Activated T-cell treated with anti-CD3 and anti-CD28 coated beads, Interleukin-2, amount 50 U/mL, for 72 hours (primary cell): Measurements from ENCODE around the gene VOPP1. TPM values are rescaled to one million over a fixed set of nuclear protein-coding genes. Genes with fewer than 3 reads are reported as not detected.

ENCODE experiments used
- ATAC-seq, 2 donors: fragments of 150-1000 bp; cut with Tn5 transposase; replicated peaks in 1 of 2; 2 replicates each; pipeline ENCODE4 v1.10.0; 2021; ENCODE audit warnings: moderate library complexity in 2 of 2, mild to moderate bottlenecking in 1 of 2
- DNase-seq, 2 donors: peaks; one replicate each; pipeline ENCODE4 v3.0.0; 2021 to 2022; ENCODE audit warnings: mixed read lengths in 1 of 2
- H3K27ac Mint-ChIP-seq: one replicate; pipeline ENCODE4 v1.8.0; 2022; ENCODE audit warnings: mild to moderate bottlenecking, moderate library complexity, mixed read lengths
- H3K27me3 Mint-ChIP-seq: one replicate; pipeline ENCODE4 v1.8.0; 2022; ENCODE audit warnings: low read depth, mixed read lengths
- H3K36me3 Mint-ChIP-seq, 2 donors: one replicate each; pipeline ENCODE4 v1.8.0; 2022; ENCODE audit warnings: mixed read lengths in 2 of 2, mild to moderate bottlenecking in 1 of 2; ENCODE audit not compliant: insufficient read depth in 2 of 2
- H3K4me1 Mint-ChIP-seq: one replicate; pipeline ENCODE4 v1.8.0; 2022; ENCODE audit warnings: low read depth, mixed read lengths
- H3K4me3 Mint-ChIP-seq, 2 donors: one replicate each; pipeline ENCODE4 v1.8.0; 2022; ENCODE audit warnings: mild to moderate bottlenecking in 2 of 2, mixed read lengths in 2 of 2, moderate library complexity in 2 of 2
- H3K9me3 Mint-ChIP-seq, 2 donors: one replicate each; pipeline ENCODE4 v1.8.0; 2022; ENCODE audit warnings: mixed read lengths in 2 of 2
- total RNA-seq, 2 donors: library from RNA; stranded (reverse); gene quantifications; one replicate each; pipeline ENCODE4 v1.2.3, GENCODE V29; 2022

VOPP1 gene
- total RNA-seq, 2 donors from 2014 or later = 90.8 to 91.1 TPM

DNA sequence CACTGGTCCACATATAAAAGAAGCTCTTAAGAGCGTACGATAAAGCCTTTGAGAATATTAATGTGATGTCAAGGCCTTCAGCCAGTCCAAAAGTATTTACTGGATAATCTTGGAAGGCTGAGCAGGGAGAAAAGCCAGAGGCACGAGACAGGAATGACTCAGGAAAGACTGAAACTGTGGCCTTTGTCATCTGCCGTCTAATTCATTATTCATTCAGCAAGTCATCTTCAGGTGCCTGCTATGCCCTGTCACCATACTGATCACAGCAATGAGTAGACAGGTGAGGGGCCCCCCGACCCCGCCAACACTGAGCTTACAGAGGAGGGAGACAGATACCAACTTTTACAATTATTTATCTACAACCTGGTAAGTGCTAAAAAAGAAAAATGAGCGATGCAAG is 78.9 kb downstream of the VOPP1 start:
- ATAC-seq (peak in 1 of 2 donors; percentile 38), DNase-seq (no peak)
- peaks cover 44% of the 10 kb centered on the region for H3K4me1 Mint-ChIP-seq
- peak overlapping the region; percentile 56 for H3K27ac Mint-ChIP-seq
- H3K4me3 Mint-ChIP-seq = no peak overlapping the region
- no peaks in the 10 kb centered on the region for H3K9me3 Mint-ChIP-seq
- no peaks in the 10 kb centered on the region for H3K27me3 Mint-ChIP-seq
- peaks cover 9 to 39% of the 10 kb centered on the region in 2 donors for H3K36me3 Mint-ChIP-seq

DNA sequence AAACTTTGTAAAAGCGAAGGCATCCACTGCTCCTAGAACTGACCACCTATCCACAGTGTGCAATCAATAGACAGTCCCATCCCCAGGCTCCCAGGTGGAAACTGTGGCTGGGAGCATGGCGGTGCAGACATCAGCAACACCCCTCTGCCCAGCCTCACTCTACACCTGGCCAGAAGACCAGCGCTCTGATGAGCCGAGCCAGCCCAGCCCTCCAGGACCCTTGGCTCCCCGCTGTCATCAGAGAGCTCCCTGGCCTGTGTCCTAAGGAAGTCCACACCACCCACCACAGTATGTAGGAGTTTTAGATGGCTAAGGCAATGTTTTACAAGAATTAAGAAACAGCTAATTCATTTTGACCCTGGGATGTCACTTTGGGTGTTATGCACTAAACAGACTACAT is 81.0 kb downstream of the VOPP1 start:
- Mint-ChIP-seq H3K36me3 (peaks cover 8 to 37% of the 10 kb centered on the region in 2 donors), H3K4me3 (no peak overlapping the region), H3K9me3 (no peaks in the 10 kb centered on the region), H3K27me3 (no peaks in the 10 kb centered on the region), H3K4me1 (peaks cover 58% of the 10 kb centered on the region), H3K27ac (peak overlapping the region; percentile 48)
- no peak for DNase-seq
- ATAC-seq = no peak

- H3K4me3 Mint-ChIP-seq = no peak overlapping the region
- H3K27ac Mint-ChIP-seq = no peak overlapping the region
- H3K4me1 Mint-ChIP-seq = peaks cover 61% of the 10 kb centered on the region
- DNase-seq (no peak), ATAC-seq (no peak)
- peaks cover 6 to 31% of the 10 kb centered on the region in 2 donors for H3K36me3 Mint-ChIP-seq
- H3K9me3 Mint-ChIP-seq = no peaks in the 10 kb centered on the region
- H3K27me3 Mint-ChIP-seq = no peaks in the 10 kb centered on the region
These were observed 82.2 kb downstream of the VOPP1 start for GRCh38 chr7:55490099-55490498.

DNA sequence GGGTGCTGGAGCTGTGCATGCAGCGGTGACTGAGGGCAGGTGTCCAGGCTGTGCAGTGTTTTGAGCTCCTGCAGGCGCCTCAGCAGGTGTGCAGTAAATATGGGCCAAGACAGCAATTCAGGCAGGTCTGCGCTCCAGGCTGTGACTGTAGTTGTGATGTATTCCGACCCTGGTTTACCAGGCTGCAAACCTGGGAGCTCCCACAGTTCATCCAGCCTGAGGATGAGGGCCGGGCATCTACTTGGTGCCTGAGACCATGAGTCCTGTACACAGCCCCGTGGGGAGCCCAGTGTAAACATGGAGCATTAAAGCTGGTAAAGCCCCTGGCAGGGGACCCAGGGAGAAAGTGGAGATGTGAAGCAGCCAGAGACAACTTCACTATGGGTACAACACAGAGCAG is 82.8 kb downstream of the VOPP1 start:
- peaks cover 62% of the 10 kb centered on the region for H3K4me1 Mint-ChIP-seq
- no peak overlapping the region for H3K4me3 Mint-ChIP-seq
- H3K36me3 Mint-ChIP-seq = peaks cover 6 to 31% of the 10 kb centered on the region in 2 donors
- no peak for DNase-seq
- no peaks in the 10 kb centered on the region for H3K9me3 Mint-ChIP-seq
- ATAC-seq = no peak
- H3K27me3 Mint-ChIP-seq = no peaks in the 10 kb centered on the region
- H3K27ac Mint-ChIP-seq = no peak overlapping the region

DNA sequence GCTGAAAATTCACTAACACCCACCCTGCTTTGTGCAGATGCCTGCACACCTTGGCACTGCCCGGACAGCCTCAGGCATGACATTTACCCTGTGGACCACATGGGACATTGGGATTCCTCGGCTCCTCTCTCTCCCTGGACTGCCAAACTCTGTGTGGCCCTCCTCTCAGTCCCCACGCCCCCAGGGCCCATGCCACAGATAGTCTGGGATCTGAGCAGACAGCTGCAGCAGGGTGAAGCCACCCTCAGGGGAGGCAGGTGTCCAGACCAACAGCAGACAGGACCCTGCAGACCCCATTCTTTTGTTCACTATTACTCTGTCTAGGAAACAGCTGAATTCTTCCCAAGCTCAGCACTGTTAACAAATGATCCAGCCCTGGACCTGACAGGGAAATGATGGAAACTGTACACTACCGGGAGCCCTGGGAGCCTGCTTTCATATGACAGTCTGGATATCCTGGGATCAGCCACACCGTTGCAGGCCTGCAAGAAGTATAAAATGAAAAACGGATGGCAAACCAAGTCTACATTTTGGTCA is 83.4 kb downstream of the VOPP1 start:
- Mint-ChIP-seq H3K9me3 (no peaks in the 10 kb centered on the region), H3K27ac (no peak overlapping the region), H3K4me1 (peaks cover 67% of the 10 kb centered on the region), H3K27me3 (no peaks in the 10 kb centered on the region), H3K36me3 (peaks cover 6 to 36% of the 10 kb centered on the region in 2 donors), H3K4me3 (no peak overlapping the region)
- DNase-seq (no peak), ATAC-seq (no peak)

DNA sequence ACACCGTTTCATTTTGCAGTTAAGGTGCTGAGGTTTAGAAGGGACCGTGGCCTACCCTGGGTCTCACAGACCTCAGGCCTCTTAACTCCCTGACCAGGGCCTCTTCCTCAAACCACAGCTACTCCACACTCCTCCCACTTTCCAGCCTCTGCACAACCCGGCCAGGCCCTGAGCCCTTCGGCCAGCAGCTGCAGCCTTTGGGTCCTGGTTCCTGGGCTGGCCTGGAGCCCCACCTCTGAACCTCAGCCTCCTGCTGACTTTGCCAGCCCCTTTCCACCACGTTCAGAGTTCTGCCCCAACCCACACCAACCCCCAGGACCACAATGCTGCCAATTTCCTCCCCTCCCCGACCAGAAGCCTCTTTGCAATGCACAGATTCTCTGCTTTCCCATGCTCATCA is 84.1 kb downstream of the VOPP1 start:
- no peaks in the 10 kb centered on the region for H3K9me3 Mint-ChIP-seq
- no peak overlapping the region for H3K4me3 Mint-ChIP-seq
- DNase-seq (no peak), ATAC-seq (no peak)
- H3K27ac Mint-ChIP-seq = no peak overlapping the region
- H3K36me3 Mint-ChIP-seq = peaks cover 6 to 34% of the 10 kb centered on the region in 2 donors
- peaks cover 67% of the 10 kb centered on the region for H3K4me1 Mint-ChIP-seq
- no peaks in the 10 kb centered on the region for H3K27me3 Mint-ChIP-seq

DNA sequence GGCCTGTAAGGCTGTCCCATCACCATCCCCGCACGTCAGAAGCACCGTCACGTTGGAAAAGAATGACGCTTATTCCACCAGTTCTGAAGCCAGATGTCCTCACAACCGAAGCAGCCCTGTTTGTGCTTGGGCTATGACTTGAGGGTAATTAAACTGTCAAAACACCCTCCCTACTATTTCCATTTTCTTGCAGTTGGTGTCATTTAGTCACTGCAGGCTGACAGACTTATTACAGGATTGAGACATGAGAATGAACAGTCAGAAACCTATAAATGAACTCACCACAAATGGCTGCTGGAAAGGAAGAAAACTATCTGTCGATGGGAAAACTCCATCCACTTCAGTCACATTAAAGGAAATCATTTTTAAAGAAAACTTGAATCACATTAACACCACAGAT is 85.3 kb downstream of the VOPP1 start:
- Mint-ChIP-seq H3K4me1 (peaks cover 69% of the 10 kb centered on the region), H3K27me3 (no peaks in the 10 kb centered on the region), H3K36me3 (peaks cover 6 to 30% of the 10 kb centered on the region in 2 donors), H3K9me3 (no peaks in the 10 kb centered on the region), H3K27ac (no peak overlapping the region), H3K4me3 (no peak overlapping the region)
- DNase-seq (no peak), ATAC-seq (no peak)

DNA sequence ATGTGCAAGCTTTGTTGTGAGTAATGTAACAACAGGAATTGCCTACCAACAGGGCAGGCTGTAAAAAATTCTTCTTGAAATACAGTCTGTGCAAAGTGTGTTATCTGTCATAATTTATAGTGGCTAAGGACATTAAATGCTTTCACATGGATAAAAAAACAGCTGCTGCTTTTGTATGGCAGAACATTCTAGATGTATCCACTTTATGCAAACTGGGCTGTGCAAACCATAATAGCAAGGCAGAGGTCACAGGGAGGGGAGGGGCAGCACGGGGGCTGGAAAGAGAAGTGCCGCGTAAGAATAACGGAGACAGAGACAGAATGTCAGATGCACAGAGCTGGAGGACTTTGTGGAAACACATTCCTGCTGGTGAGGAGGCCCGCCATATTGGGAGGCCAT is 86.1 kb downstream of the VOPP1 start:
- Mint-ChIP-seq H3K4me3 (no peak overlapping the region), H3K36me3 (peaks cover 6 to 23% of the 10 kb centered on the region in 2 donors), H3K9me3 (no peaks in the 10 kb centered on the region), H3K27ac (no peak overlapping the region), H3K27me3 (no peaks in the 10 kb centered on the region), H3K4me1 (peaks cover 75% of the 10 kb centered on the region)
- DNase-seq (no peak), ATAC-seq (no peak)

GRCh38 chr7:55485501-55486191 is 86.7 kb downstream of the VOPP1 start:
- H3K4me3 Mint-ChIP-seq = no peak overlapping the region
- peak overlapping the region; percentile 68 for H3K27ac Mint-ChIP-seq
- no peaks in the 10 kb centered on the region for H3K9me3 Mint-ChIP-seq
- ATAC-seq (no peak), DNase-seq (no peak)
- peaks cover 81% of the 10 kb centered on the region for H3K4me1 Mint-ChIP-seq
- H3K36me3 Mint-ChIP-seq = peaks cover 5 to 24% of the 10 kb centered on the region in 2 donors
- H3K27me3 Mint-ChIP-seq = no peaks in the 10 kb centered on the region

GRCh38 chr7:55484834-55485233 is 87.5 kb downstream of the VOPP1 start:
- Mint-ChIP-seq H3K27me3 (no peaks in the 10 kb centered on the region), H3K4me1 (peaks cover 81% of the 10 kb centered on the region), H3K9me3 (no peaks in the 10 kb centered on the region), H3K36me3 (peaks cover 6 to 26% of the 10 kb centered on the region in 2 donors), H3K4me3 (no peak overlapping the region), H3K27ac (peak overlapping the region; percentile 54)
- DNase-seq = no peak
- no peak for ATAC-seq

- DNase-seq (peak; percentile 15 to 18), ATAC-seq (peak; percentile 51 to 67)
- Mint-ChIP-seq H3K27ac (peak overlapping the region; percentile 89), H3K27me3 (no peaks in the 10 kb centered on the region), H3K36me3 (peaks cover 4 to 20% of the 10 kb centered on the region in 2 donors), H3K4me1 (peaks cover 76% of the 10 kb centered on the region), H3K4me3 (peak overlapping the region; percentile 15 to 19), H3K9me3 (no peaks in the 10 kb centered on the region)
These were observed 88.1 kb downstream of the VOPP1 start for GRCh38 chr7:55484241-55484640.

DNA sequence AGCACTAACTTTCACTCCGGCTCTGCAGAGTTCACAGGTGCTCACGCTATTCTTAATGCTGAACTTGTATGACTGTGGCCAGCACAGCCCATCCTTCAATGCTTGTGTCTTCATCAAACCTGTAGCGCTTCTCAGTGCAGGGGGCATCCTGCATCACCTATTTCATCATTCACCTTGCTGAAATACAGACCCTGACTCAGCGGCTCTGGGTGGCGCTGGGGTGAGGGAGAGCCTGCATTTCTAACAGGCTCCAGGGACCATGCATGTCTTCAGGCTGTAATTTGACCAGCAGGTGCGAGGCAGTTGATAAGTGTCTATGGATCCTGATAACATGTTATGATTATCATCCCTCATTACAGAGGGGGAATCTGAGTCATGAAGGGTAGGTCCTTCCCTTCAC is 89.3 kb downstream of the VOPP1 start:
- no peaks in the 10 kb centered on the region for H3K9me3 Mint-ChIP-seq
- peaks cover 4 to 19% of the 10 kb centered on the region in 2 donors for H3K36me3 Mint-ChIP-seq
- H3K4me3 Mint-ChIP-seq = no peak overlapping the region
- H3K4me1 Mint-ChIP-seq = peaks cover 74% of the 10 kb centered on the region
- H3K27me3 Mint-ChIP-seq = no peaks in the 10 kb centered on the region
- no peak for DNase-seq
- no peak overlapping the region for H3K27ac Mint-ChIP-seq
- ATAC-seq = no peak

- peak overlapping the region; percentile 38 for H3K27ac Mint-ChIP-seq
- H3K9me3 Mint-ChIP-seq = no peaks in the 10 kb centered on the region
- H3K36me3 Mint-ChIP-seq = peaks cover 7 to 21% of the 10 kb centered on the region in 2 donors
- no peaks in the 10 kb centered on the region for H3K27me3 Mint-ChIP-seq
- H3K4me3 Mint-ChIP-seq = peak overlapping the region; percentile 13 to 15
- DNase-seq (no peak), ATAC-seq (no peak)
- peaks cover 80% of the 10 kb centered on the region for H3K4me1 Mint-ChIP-seq
These were observed 91.1 kb downstream of the VOPP1 start for GRCh38 chr7:55481155-55481554.

DNA sequence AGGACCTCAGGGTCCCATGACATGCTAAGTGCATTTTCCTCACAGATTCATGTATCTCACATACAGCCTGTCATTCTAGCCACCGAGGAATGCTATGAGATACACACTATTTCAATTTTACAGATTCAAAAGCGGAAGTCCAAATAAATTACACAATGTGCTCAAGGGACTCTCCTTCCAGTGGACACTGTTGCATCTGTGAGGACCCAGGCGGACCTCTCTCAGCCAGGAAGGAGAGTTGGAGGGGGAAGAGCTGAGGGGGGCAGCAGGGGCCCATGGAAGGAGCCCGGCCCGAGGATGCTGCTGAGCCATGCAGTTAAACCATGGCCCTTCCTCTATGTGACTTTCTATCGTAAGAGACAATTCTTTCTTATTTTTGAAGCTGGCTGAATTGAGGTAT is 93.6 kb downstream of the VOPP1 start:
- H3K9me3 Mint-ChIP-seq = no peaks in the 10 kb centered on the region
- peaks cover 80% of the 10 kb centered on the region for H3K4me1 Mint-ChIP-seq
- H3K4me3 Mint-ChIP-seq = no peak overlapping the region
- ATAC-seq (no peak), DNase-seq (no peak)
- peaks cover 7 to 15% of the 10 kb centered on the region in 2 donors for H3K36me3 Mint-ChIP-seq
- no peaks in the 10 kb centered on the region for H3K27me3 Mint-ChIP-seq
- H3K27ac Mint-ChIP-seq = no peak overlapping the region
